HG02943 (cell line): ENCODE data around the gene DCBLD2.
"Not testable (repeated sequence)": the region's sequence is repeated elsewhere in the genome, so short reads cannot be mapped to it uniquely, and the experiment has no call there.

Source experiments
- ATAC-seq: cut with Tn5 transposase; IDR thresholded peaks from one replicate; pipeline ENCODE4 v1.9.1; 2021; ENCODE audit warnings: mild to moderate bottlenecking, low read depth, moderate library complexity; ENCODE audit not compliant: unreplicated experiment

Gene DCBLD2

GRCh38 chr3:98839846-98840245, 61.6 kb downstream of the DCBLD2 start:
- no peak for ATAC-seq

GRCh38 chr3:98831060-98831459, 70.4 kb downstream of the DCBLD2 start:
- ATAC-seq, result not testable (repeated sequence)

- no peak for ATAC-seq
Measured at GRCh38 chr3:98829246-98829832, 72.2 kb downstream of the DCBLD2 start.

- no peak for ATAC-seq
Measured at GRCh38 chr3:98827221-98827920, 74.1 kb downstream of the DCBLD2 start.

- ATAC-seq, result no peak
Measured at GRCh38 chr3:98826126-98826525, 75.4 kb downstream of the DCBLD2 start.

GRCh38 chr3:98824256-98824655, 77.2 kb downstream of the DCBLD2 start:
- no peak for ATAC-seq

- no peak for ATAC-seq
Measured at GRCh38 chr3:98823791-98824190, 77.7 kb downstream of the DCBLD2 start.

- no peak for ATAC-seq
Measured at GRCh38 chr3:98821063-98821462, 80.4 kb downstream of the DCBLD2 start.

GRCh38 chr3:98817547-98818041, 83.9 kb downstream of the DCBLD2 start:
- ATAC-seq, result no peak

GRCh38 chr3:98814817-98815420, 86.6 kb downstream of the DCBLD2 start:
- no peak for ATAC-seq

- ATAC-seq, result no peak
Measured at GRCh38 chr3:98812851-98813374, 88.6 kb downstream of the DCBLD2 start.

- no peak for ATAC-seq
Measured at GRCh38 chr3:98811048-98811447, 90.4 kb downstream of the DCBLD2 start.

- no peak for ATAC-seq
Measured at GRCh38 chr3:98809557-98809956, 91.9 kb downstream of the DCBLD2 start.

GRCh38 chr3:98808071-98808470, 93.4 kb downstream of the DCBLD2 start:
- no peak for ATAC-seq

GRCh38 chr3:98807561-98807960, 93.9 kb downstream of the DCBLD2 start:
- no peak for ATAC-seq

GRCh38 chr3:98807011-98807410, 94.5 kb downstream of the DCBLD2 start:
- ATAC-seq, result no peak

GRCh38 chr3:98806521-98806920, 95.0 kb downstream of the DCBLD2 start:
- ATAC-seq, result no peak

GRCh38 chr3:98805571-98805970, 95.9 kb downstream of the DCBLD2 start:
- ATAC-seq, result no peak

GRCh38 chr3:98801043-98801747, 100.3 kb downstream of the DCBLD2 start:
- no peak for ATAC-seq

GRCh38 chr3:98800401-98800800, 101.1 kb downstream of the DCBLD2 start:
- no peak for ATAC-seq

GRCh38 chr3:98799479-98799878, 102.0 kb downstream of the DCBLD2 start:
- no peak for ATAC-seq
